Measurements from ENCODE around the gene PDGFRB. TPM values are rescaled to one million over a fixed set of nuclear protein-coding genes. Genes with fewer than 3 reads are reported as not detected.

Gene PDGFRB
- total RNA-seq, 1 experiment from 2014 or later = not detected

DNA sequence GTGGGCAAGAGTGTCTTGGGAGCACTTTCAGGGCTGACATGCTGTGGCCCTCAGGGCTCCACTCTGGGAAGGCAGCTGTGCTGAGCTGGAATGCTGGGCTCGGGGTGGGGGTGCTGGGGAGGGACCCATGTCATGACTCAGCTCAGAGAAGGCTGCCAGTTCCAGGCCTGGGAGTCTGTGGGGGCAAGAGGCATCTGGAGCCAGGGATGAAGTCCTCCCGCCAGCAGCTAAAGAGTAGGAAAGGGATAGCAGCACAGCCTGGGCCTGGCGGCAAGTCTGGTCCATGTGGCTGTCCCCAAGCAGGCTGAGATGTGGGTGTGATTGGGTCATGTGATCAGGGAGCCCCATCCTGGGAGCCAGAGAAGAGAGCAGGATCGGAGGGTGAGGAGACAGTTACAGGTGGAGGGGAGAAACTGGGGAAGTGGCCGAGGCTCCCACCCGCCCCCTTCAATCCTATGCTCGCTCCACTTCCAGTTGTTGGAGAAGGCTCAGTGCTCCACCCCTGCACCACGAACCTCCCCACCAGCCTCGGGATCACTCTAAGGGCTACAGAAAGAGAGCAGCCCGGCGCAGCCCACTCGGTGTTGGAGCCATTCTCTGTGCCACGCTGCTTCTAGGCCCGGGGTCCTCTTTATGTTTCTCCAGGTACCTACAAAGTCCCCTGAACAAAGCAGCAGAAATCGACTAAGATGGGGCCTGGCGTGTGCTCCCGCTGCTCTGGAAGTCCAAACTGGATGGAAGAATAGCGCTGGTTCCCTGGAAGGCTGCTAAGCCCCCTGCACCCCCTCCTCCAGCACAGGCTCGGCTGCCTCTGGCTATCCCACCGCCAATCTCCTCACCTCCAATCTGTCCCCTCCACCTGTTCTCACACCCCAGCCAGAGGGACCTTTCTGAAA, 12.0 kb downstream of the PDGFRB start:
- H3K79me2 ChIP-seq (ENCODE audit: low read depth) = no peaks in the 10 kb centered on the region
- DNase-seq = peak; percentile 46 to 72
- BruUV-seq (replicated peaks) = no TSS peak
- H3F3A ChIP-seq (ENCODE audit: insufficient read depth, low read depth) = peaks cover 10% of the 10 kb centered on the region
- no peaks in the 10 kb centered on the region for H4K20me1 ChIP-seq (ENCODE audit: insufficient read depth)
- intact Hi-C loops (cut with micrococcal nuclease; ENCODE audit: unreplicated experiment) = no loop called here
- ChIA-PET CTCF (no interaction called here), POLR2A (ENCODE audit: unreplicated experiment) (interaction anchor here (0.6 kb wide), 3 partner anchors 50 to 736 kb away, joined by 3 to 6 read pairs (median 3); no protein-coding TSS in a partner anchor)
- H2AFZ ChIP-seq = no peak overlapping the region
- peaks cover 17% of the 10 kb centered on the region for H3K4me1 ChIP-seq (replicated peaks; ENCODE audit: insufficient read depth)
- H3K36me3 ChIP-seq (ENCODE audit: low read depth) = no peaks in the 10 kb centered on the region
- TF ChIP-seq, protein P1, sequence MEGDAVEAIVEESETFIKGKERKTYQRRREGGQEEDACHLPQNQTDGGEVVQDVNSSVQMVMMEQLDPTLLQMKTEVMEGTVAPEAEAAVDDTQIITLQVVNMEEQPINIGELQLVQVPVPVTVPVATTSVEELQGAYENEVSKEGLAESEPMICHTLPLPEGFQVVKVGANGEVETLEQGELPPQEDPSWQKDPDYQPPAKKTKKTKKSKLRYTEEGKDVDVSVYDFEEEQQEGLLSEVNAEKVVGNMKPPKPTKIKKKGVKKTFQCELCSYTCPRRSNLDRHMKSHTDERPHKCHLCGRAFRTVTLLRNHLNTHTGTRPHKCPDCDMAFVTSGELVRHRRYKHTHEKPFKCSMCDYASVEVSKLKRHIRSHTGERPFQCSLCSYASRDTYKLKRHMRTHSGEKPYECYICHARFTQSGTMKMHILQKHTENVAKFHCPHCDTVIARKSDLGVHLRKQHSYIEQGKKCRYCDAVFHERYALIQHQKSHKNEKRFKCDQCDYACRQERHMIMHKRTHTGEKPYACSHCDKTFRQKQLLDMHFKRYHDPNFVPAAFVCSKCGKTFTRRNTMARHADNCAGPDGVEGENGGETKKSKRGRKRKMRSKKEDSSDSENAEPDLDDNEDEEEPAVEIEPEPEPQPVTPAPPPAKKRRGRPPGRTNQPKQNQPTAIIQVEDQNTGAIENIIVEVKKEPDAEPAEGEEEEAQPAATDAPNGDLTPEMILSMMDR (conservative IDR thresholded peaks at IDR 0.05) = no peak
- TF ChIP-seq EZH2 (IDR thresholded peaks at IDR 0.05; ENCODE audit: low read depth) = no peak
- no peaks in the 10 kb centered on the region for H3K27me3 ChIP-seq (ENCODE audit: insufficient read depth, low read depth)
- H3K4me2 ChIP-seq = peak overlapping the region; percentile 62
- H3K9me3 ChIP-seq (ENCODE audit: insufficient read depth, low read depth) = no peaks in the 10 kb centered on the region
- peak overlapping the region; percentile 85 for H3K27ac ChIP-seq
- H3K4me3 ChIP-seq = no peak overlapping the region
- H3K9me2 ChIP-seq (ENCODE audit: insufficient read depth) = no peaks in the 10 kb centered on the region

DNA sequence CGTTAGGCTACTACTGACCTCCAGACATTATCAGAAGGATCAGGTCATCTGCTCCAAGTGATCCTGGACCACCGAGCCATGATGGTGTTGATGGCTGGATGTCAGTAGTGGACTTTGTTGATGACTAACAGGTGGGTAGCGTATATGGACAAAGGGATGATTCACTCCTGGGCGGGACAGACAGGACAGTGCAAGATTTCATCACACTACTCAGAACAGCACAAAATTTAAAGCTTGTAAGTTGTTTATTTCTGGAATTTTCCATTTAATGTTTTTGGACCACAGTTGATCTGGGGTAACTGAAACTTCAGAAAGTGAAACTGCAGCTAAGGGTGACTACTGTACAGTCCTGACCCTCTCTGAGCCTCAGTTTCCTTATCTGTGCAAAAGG, 12.7 kb downstream of the PDGFRB start:
- intact Hi-C loops (cut with micrococcal nuclease; ENCODE audit: unreplicated experiment) = no loop called here
- Histone ChIP-seq H3F3A (ENCODE audit: insufficient read depth, low read depth) (peaks cover 10% of the 10 kb centered on the region), H3K4me3 (no peak overlapping the region), H3K27me3 (ENCODE audit: insufficient read depth, low read depth) (no peaks in the 10 kb centered on the region), H3K4me1 (replicated peaks; ENCODE audit: insufficient read depth) (peaks cover 17% of the 10 kb centered on the region), H3K79me2 (ENCODE audit: low read depth) (no peaks in the 10 kb centered on the region), H3K9me2 (ENCODE audit: insufficient read depth) (no peaks in the 10 kb centered on the region), H2AFZ (no peak overlapping the region), H3K27ac (peak overlapping the region; percentile 85), H3K36me3 (ENCODE audit: low read depth) (no peaks in the 10 kb centered on the region), H4K20me1 (ENCODE audit: insufficient read depth) (no peaks in the 10 kb centered on the region), H3K4me2 (peak overlapping the region; percentile 62), H3K9me3 (ENCODE audit: insufficient read depth, low read depth) (no peaks in the 10 kb centered on the region)
- TF ChIP-seq, protein P1 (conservative IDR thresholded peaks at IDR 0.05) = no peak
- TF ChIP-seq EZH2 (IDR thresholded peaks at IDR 0.05; ENCODE audit: low read depth) = no peak
- CTCF ChIA-PET = no interaction called here
- no TSS peak for BruUV-seq (replicated peaks)
- POLR2A ChIA-PET (ENCODE audit: unreplicated experiment) = interaction anchor here (0.6 kb wide), 2 partner anchors 736 to 823 kb away, joined by 3 read pairs; no protein-coding TSS in a partner anchor
- peak; percentile 42 to 65 for DNase-seq

DNA sequence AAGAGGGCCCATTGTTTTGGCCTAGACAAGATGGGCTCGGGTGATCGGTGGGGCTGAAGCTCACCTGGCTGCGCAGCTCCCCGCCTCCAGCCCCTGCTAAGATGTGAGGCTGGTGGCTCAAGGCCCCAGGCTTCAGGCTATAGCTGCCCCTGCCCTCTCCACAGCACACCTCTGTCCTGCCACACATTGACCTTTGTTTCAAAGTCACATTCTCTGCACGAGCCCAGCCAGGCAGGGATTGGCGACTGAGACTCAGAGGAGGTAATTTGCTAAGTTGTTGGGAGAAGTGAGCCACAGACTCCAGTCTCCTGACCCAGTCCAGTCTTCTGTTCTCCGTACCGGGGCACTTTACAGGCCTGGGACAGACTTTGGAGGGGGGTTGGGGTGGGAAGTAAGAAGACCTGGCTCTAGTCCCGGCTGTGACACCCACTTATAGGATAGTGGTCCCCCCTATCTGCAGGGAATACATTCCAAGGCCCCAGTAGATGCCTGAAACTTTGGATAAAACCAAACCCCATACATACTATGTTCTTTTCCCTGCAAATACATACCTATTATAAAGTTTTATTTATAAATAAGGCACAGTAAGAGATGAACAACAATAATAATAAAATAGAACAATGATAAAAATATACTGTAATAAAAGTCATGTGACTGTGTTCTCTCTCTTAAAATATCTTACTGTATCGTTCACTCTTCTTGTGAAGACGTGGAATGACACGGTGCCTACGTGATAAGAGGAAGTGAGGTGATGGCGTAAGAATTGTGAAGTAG, 13.3 kb downstream of the PDGFRB start:
- ChIA-PET POLR2A (ENCODE audit: unreplicated experiment) (interaction anchor here (0.6 kb wide), 1 partner anchor 822 kb away, joined by 3 read pairs; no protein-coding TSS in a partner anchor), CTCF (interaction anchor here (0.5 kb wide), 1 partner anchor 268 kb away, joined by 4 read pairs; no protein-coding TSS in a partner anchor)
- H4K20me1 ChIP-seq (ENCODE audit: insufficient read depth) = no peaks in the 10 kb centered on the region
- no peaks in the 10 kb centered on the region for H3K79me2 ChIP-seq (ENCODE audit: low read depth)
- DNase-seq = no peak
- no peaks in the 10 kb centered on the region for H3K9me3 ChIP-seq (ENCODE audit: insufficient read depth, low read depth)
- TF ChIP-seq EZH2 (IDR thresholded peaks at IDR 0.05; ENCODE audit: low read depth) = no peak
- TF ChIP-seq, protein P1 (conservative IDR thresholded peaks at IDR 0.05) = no peak
- H3K27ac ChIP-seq = peak overlapping the region; percentile 85; the same call in 1 of the 2 replicates
- no peaks in the 10 kb centered on the region for H3K36me3 ChIP-seq (ENCODE audit: low read depth)
- H3K27me3 ChIP-seq (ENCODE audit: insufficient read depth, low read depth) = no peaks in the 10 kb centered on the region
- H3K9me2 ChIP-seq (ENCODE audit: insufficient read depth) = no peaks in the 10 kb centered on the region
- peaks cover 10% of the 10 kb centered on the region for H3F3A ChIP-seq (ENCODE audit: insufficient read depth, low read depth)
- H3K4me2 ChIP-seq = peak overlapping the region; percentile 62
- no peak overlapping the region for H3K4me3 ChIP-seq
- BruUV-seq (replicated peaks) = no TSS peak
- H3K4me1 ChIP-seq (replicated peaks; ENCODE audit: insufficient read depth) = peaks cover 17% of the 10 kb centered on the region
- intact Hi-C loops (cut with micrococcal nuclease; ENCODE audit: unreplicated experiment) = no loop called here
- no peak overlapping the region for H2AFZ ChIP-seq

All from PC-9 (cell line).